ENCODE measurements around the gene HOATZ. TPM values are rescaled to one million over a fixed set of nuclear protein-coding genes. Genes with fewer than 3 reads are reported as not detected.

Gene HOATZ
- not detected in 2 replicates for total RNA-seq (2012; rRNA removed)

GRCh38 chr11:111514216-111515031, at the start of gene HOATZ:
HOATZ (plus strand) TSS chr11:111514778; CDS start chr11:111514785, 7 bp downstream.
- H3K9ac ChIP-seq (ENCODE audit: low read depth, low read length) = no peak within 1 kb of the TSS
- H3K9me3 ChIP-seq (replicated peaks; ENCODE audit: low read length) = no peaks in the 10 kb centered on the region
- no peaks in the 10 kb centered on the region for H3K36me3 ChIP-seq (ENCODE audit: insufficient read depth, low read length)
- peaks cover 11% of the 10 kb centered on the region for H3K4me1 ChIP-seq (ENCODE audit: control insufficient read depth, insufficient read depth, low read length)
- no peaks in the 10 kb centered on the region for H3K27me3 ChIP-seq (ENCODE audit: control insufficient read depth, insufficient read depth, low read length)
- H3K4me3 ChIP-seq (ENCODE audit: low read length) = peak within 1 kb of the TSS; percentile 48
- peak within 1 kb of the TSS; percentile 78 for H3K4me2 ChIP-seq (ENCODE audit: low read length)

DNA sequence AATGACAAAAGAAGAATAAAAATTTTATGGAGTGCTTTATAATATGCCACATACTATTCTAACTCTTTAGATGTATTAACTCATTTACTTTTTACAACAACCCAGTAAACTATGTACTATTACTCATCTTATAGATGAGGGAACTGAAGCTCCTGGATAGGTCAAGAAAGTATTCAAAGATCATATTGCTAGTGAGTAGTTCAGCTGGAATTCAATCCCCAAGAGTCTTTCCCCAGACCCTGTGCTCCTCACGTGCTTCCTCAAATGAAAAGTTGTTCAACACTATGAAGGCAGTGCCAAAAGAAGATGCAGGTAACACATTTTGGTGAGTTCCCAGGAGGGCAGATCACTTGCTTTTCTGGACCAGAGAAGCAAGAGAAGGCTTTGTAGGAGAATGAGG, 49.2 kb upstream of the HOATZ start:
- H3K27me3 ChIP-seq (ENCODE audit: control insufficient read depth, insufficient read depth, low read length) = no peaks in the 10 kb centered on the region
- peak overlapping the region; percentile 22 for H3K4me2 ChIP-seq (ENCODE audit: low read length)
- H3K9me3 ChIP-seq (replicated peaks; ENCODE audit: low read length) = no peaks in the 10 kb centered on the region
- H3K36me3 ChIP-seq (ENCODE audit: insufficient read depth, low read length) = no peaks in the 10 kb centered on the region
- peaks cover 21% of the 10 kb centered on the region for H3K4me1 ChIP-seq (ENCODE audit: control insufficient read depth, insufficient read depth, low read length)
- no peak overlapping the region for H3K4me3 ChIP-seq (ENCODE audit: low read length)
- no peak overlapping the region for H3K9ac ChIP-seq (ENCODE audit: low read depth, low read length)

DNA sequence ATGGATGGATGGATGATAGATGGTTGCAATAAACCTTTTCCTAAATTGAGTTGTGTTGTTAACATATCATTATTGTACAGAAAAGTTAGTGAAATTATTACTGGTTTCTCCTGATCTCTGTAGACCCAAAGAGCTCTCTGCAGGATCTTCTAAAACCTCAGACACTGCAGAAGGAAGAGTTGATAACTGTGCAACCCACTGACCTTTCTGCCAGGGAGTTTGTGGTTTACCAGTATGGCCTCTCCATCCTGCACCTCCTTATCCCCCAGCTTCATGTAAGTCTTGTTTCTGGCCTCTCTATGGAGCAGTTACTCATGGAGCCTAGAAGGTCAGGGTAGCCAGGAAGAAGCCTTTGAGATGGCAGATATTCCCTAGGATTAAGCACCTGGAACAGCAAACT, 48.0 kb upstream of the HOATZ start:
- H3K9me3 ChIP-seq (replicated peaks; ENCODE audit: low read length) = no peaks in the 10 kb centered on the region
- no peak overlapping the region for H3K9ac ChIP-seq (ENCODE audit: low read depth, low read length)
- H3K36me3 ChIP-seq (ENCODE audit: insufficient read depth, low read length) = no peaks in the 10 kb centered on the region
- H3K4me3 ChIP-seq (ENCODE audit: low read length) = no peak overlapping the region
- H3K4me1 ChIP-seq (ENCODE audit: control insufficient read depth, insufficient read depth, low read length) = peaks cover 12% of the 10 kb centered on the region
- no peaks in the 10 kb centered on the region for H3K27me3 ChIP-seq (ENCODE audit: control insufficient read depth, insufficient read depth, low read length)
- no peak overlapping the region for H3K4me2 ChIP-seq (ENCODE audit: low read length)

- no peaks in the 10 kb centered on the region for H3K27me3 ChIP-seq (ENCODE audit: control insufficient read depth, insufficient read depth, low read length)
- H3K4me3 ChIP-seq (ENCODE audit: low read length) = no peak overlapping the region
- no peak overlapping the region for H3K9ac ChIP-seq (ENCODE audit: low read depth, low read length)
- H3K36me3 ChIP-seq (ENCODE audit: insufficient read depth, low read length) = no peaks in the 10 kb centered on the region
- peaks cover 12% of the 10 kb centered on the region for H3K4me1 ChIP-seq (ENCODE audit: control insufficient read depth, insufficient read depth, low read length)
- no peaks in the 10 kb centered on the region for H3K9me3 ChIP-seq (replicated peaks; ENCODE audit: low read length)
- H3K4me2 ChIP-seq (ENCODE audit: low read length) = no peak overlapping the region
These were observed 45.4 kb upstream of the HOATZ start for GRCh38 chr11:111469200-111469599.

DNA sequence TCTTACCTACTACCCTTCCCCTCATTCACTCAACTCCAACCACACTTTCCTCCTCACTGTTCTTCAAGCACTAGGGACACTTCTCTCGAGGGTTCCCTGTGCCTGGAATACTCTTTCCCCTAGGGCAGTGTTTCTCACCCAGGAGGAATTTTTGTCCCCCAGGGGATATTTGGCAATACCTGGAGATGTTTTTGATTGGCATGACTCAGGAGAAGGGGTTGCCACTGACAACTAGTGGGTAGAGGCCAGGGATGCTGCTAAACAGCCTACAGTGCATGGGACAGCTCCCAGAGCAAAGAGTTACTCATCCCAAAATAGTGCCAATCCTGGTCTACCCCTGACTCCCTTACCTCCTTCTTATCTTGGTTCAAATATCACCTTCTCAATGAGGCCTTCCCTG, 42.4 kb upstream of the HOATZ start:
- no peak overlapping the region for H3K4me3 ChIP-seq (ENCODE audit: low read length)
- no peaks in the 10 kb centered on the region for H3K27me3 ChIP-seq (ENCODE audit: control insufficient read depth, insufficient read depth, low read length)
- H3K4me1 ChIP-seq (ENCODE audit: control insufficient read depth, insufficient read depth, low read length) = peaks cover 3% of the 10 kb centered on the region
- no peaks in the 10 kb centered on the region for H3K9me3 ChIP-seq (replicated peaks; ENCODE audit: low read length)
- no peak overlapping the region for H3K4me2 ChIP-seq (ENCODE audit: low read length)
- H3K36me3 ChIP-seq (ENCODE audit: insufficient read depth, low read length) = no peaks in the 10 kb centered on the region
- no peak overlapping the region for H3K9ac ChIP-seq (ENCODE audit: low read depth, low read length)

GRCh38 chr11:111474432-111474831, 40.1 kb upstream of the HOATZ start:
- Histone ChIP-seq H3K27me3 (ENCODE audit: control insufficient read depth, insufficient read depth, low read length) (no peaks in the 10 kb centered on the region), H3K4me3 (ENCODE audit: low read length) (no peak overlapping the region), H3K4me2 (ENCODE audit: low read length) (no peak overlapping the region), H3K9ac (ENCODE audit: low read depth, low read length) (no peak overlapping the region), H3K4me1 (ENCODE audit: control insufficient read depth, insufficient read depth, low read length) (peaks cover under 1% of the 10 kb centered on the region), H3K9me3 (replicated peaks; ENCODE audit: low read length) (no peaks in the 10 kb centered on the region), H3K36me3 (ENCODE audit: insufficient read depth, low read length) (no peaks in the 10 kb centered on the region)

DNA sequence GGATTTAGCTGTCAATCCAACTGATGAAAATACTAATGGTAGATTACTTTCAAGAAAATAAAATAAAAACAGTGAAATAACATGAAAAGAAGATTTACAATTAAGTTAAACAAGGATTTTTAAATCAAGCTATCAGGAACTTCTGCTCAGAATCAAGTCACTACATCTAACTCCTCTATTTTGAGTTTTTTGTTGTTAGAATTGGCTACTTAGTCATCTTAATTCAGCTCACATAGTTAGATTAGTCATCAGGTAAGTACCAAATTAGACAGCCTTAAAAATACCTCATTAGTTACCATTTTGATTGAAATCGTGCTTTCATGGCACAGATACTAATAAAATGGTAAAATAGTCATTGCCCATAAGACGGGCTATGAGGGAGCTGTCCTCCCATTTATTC, 38.2 kb upstream of the HOATZ start:
- H3K4me2 ChIP-seq (ENCODE audit: low read length) = no peak overlapping the region
- no peak overlapping the region for H3K9ac ChIP-seq (ENCODE audit: low read depth, low read length)
- no peaks in the 10 kb centered on the region for H3K4me1 ChIP-seq (ENCODE audit: control insufficient read depth, insufficient read depth, low read length)
- no peak overlapping the region for H3K4me3 ChIP-seq (ENCODE audit: low read length)
- H3K36me3 ChIP-seq (ENCODE audit: insufficient read depth, low read length) = no peaks in the 10 kb centered on the region
- H3K27me3 ChIP-seq (ENCODE audit: control insufficient read depth, insufficient read depth, low read length) = no peaks in the 10 kb centered on the region
- H3K9me3 ChIP-seq (replicated peaks; ENCODE audit: low read length) = no peaks in the 10 kb centered on the region

DNA sequence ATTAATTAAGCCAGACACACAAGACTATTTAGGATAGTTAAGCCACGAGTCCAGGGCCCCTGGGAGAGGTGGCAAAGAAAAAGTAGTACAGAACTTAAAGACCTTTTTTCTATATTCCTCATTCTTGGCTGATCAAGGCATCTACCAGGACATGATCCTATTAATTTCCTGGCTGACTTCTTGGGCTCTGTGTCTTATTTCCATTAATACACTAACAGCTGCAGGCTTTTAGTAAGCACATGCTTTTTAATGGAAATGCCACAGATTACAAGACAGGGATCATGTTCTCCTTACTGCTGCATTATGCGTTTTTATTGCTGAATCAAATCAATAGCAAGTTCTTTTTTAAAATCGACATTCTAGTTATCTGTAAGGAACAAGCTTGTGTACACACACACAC, 37.6 kb upstream of the HOATZ start:
- Histone ChIP-seq H3K9ac (ENCODE audit: low read depth, low read length) (no peak overlapping the region), H3K27me3 (ENCODE audit: control insufficient read depth, insufficient read depth, low read length) (no peaks in the 10 kb centered on the region), H3K4me2 (ENCODE audit: low read length) (no peak overlapping the region), H3K36me3 (ENCODE audit: insufficient read depth, low read length) (no peaks in the 10 kb centered on the region), H3K9me3 (replicated peaks; ENCODE audit: low read length) (no peaks in the 10 kb centered on the region), H3K4me1 (ENCODE audit: control insufficient read depth, insufficient read depth, low read length) (no peaks in the 10 kb centered on the region), H3K4me3 (ENCODE audit: low read length) (no peak overlapping the region)

GRCh38 chr11:111477898-111478297, 36.7 kb upstream of the HOATZ start:
- H3K9ac ChIP-seq (ENCODE audit: low read depth, low read length) = no peak overlapping the region
- no peak overlapping the region for H3K4me2 ChIP-seq (ENCODE audit: low read length)
- no peak overlapping the region for H3K4me3 ChIP-seq (ENCODE audit: low read length)
- H3K9me3 ChIP-seq (replicated peaks; ENCODE audit: low read length) = peaks cover 2% of the 10 kb centered on the region
- no peaks in the 10 kb centered on the region for H3K36me3 ChIP-seq (ENCODE audit: insufficient read depth, low read length)
- H3K27me3 ChIP-seq (ENCODE audit: control insufficient read depth, insufficient read depth, low read length) = no peaks in the 10 kb centered on the region
- no peaks in the 10 kb centered on the region for H3K4me1 ChIP-seq (ENCODE audit: control insufficient read depth, insufficient read depth, low read length)

DNA sequence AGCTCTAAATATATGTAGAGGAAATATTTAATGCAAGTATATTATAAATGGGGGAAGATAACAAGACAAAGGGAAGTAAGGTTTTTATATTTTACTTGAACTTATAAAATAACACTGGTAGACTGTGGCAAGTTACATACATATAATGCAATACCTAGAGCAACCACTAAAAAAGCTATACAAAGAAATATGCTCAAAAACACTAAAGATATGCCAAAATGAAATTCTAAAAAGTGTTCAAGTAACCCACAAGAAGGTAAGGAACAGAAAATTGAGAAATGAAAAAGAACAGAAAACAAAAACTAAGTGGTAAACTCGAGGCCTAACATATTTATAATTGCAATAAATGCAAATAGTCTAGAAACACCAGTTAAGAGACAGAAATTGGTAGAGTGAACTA, 34.9 kb upstream of the HOATZ start:
- Histone ChIP-seq H3K4me3 (ENCODE audit: low read length) (no peak overlapping the region), H3K9me3 (replicated peaks; ENCODE audit: low read length) (peaks cover 5% of the 10 kb centered on the region), H3K9ac (ENCODE audit: low read depth, low read length) (no peak overlapping the region), H3K27me3 (ENCODE audit: control insufficient read depth, insufficient read depth, low read length) (no peaks in the 10 kb centered on the region), H3K4me2 (ENCODE audit: low read length) (no peak overlapping the region), H3K36me3 (ENCODE audit: insufficient read depth, low read length) (no peaks in the 10 kb centered on the region), H3K4me1 (ENCODE audit: control insufficient read depth, insufficient read depth, low read length) (no peaks in the 10 kb centered on the region)

- no peak overlapping the region for H3K4me3 ChIP-seq (ENCODE audit: low read length)
- H3K27me3 ChIP-seq (ENCODE audit: control insufficient read depth, insufficient read depth, low read length) = no peaks in the 10 kb centered on the region
- no peaks in the 10 kb centered on the region for H3K36me3 ChIP-seq (ENCODE audit: insufficient read depth, low read length)
- peaks cover 5% of the 10 kb centered on the region for H3K9me3 ChIP-seq (replicated peaks; ENCODE audit: low read length)
- no peak overlapping the region for H3K4me2 ChIP-seq (ENCODE audit: low read length)
- H3K4me1 ChIP-seq (ENCODE audit: control insufficient read depth, insufficient read depth, low read length) = no peaks in the 10 kb centered on the region
- H3K9ac ChIP-seq (ENCODE audit: low read depth, low read length) = no peak overlapping the region
These were observed 31.1 kb upstream of the HOATZ start for GRCh38 chr11:111483431-111483830.

- Histone ChIP-seq H3K4me2 (ENCODE audit: low read length) (no peak overlapping the region), H3K36me3 (ENCODE audit: insufficient read depth, low read length) (no peaks in the 10 kb centered on the region)
These were observed 24.1 kb upstream of the HOATZ start for GRCh38 chr11:111490496-111490895.

More at GRCh38 chr11:111490496-111490895, 24.1 kb upstream of the HOATZ start:
- Histone ChIP-seq H3K4me3 (ENCODE audit: low read length) (no peak overlapping the region), H3K9me3 (replicated peaks; ENCODE audit: low read length) (no peaks in the 10 kb centered on the region), H3K9ac (ENCODE audit: low read depth, low read length) (no peak overlapping the region), H3K4me1 (ENCODE audit: control insufficient read depth, insufficient read depth, low read length) (no peaks in the 10 kb centered on the region), H3K27me3 (ENCODE audit: control insufficient read depth, insufficient read depth, low read length) (no peaks in the 10 kb centered on the region)
